Stomach (tissue), 9 donors: Measurements from ENCODE around the gene SIM2. TPM values are rescaled to one million over a fixed set of nuclear protein-coding genes. Genes with fewer than 3 reads are reported as not detected.

ENCODE experiments used
- DNase-seq, 2 donors: peaks; one replicate each; pipeline versions ENCODE4 v3.0.0 to v3.0.0-alpha.2; 2013 to 2019
- H3K27ac ChIP-seq, 5 donors: fragments of 200-600 bp in 4 of 5; sonication (generic) in 4 of 5; one replicate each; pipeline ENCODE4 v1.5.1; 2013 to 2019; ENCODE audit warnings: mild to moderate bottlenecking in 1 of 5, moderate library complexity in 1 of 5
- H3K27me3 ChIP-seq, 3 donors: fragments of 200-600 bp; sonication (generic); one replicate each; pipeline ENCODE4 v1.5.1; 2017 to 2019; ENCODE audit warnings: mixed run types in 1 of 3
- H3K36me3 ChIP-seq, 4 donors: fragments of 200-600 bp; sonication (generic); 1 replicate in 3 of 4; 2 replicates in 1 of 4; pipeline ENCODE4 v1.5.1; 2016 to 2019
- H3K4me1 ChIP-seq, 4 donors: fragments of 200-600 bp; sonication (generic); one replicate each; pipeline ENCODE4 v1.5.1; 2016 to 2019
- H3K4me3 ChIP-seq, 4 donors: fragments of 200-600 bp; sonication (generic) in 3 of 4; one replicate each; pipeline ENCODE4 v1.5.1; 2016 to 2019; ENCODE audit warnings: mild to moderate bottlenecking in 1 of 4
- H3K9me3 ChIP-seq, 4 donors: fragments of 200-600 bp; sonication (generic); one replicate each; pipeline ENCODE4 v1.5.1; 2016 to 2019
- CTCF ChIP-seq, 7 experiments: fragments of 450-650 bp in 4 of 7; fragments of 200-600 bp in 3 of 7; sonication (generic) in 3 of 7; IDR thresholded peaks; one replicate each; pipeline ENCODE4 v1.5.1; 2016 to 2019; ENCODE audit warnings: antibody characterized with exemption in 7 of 7, control low read depth in 2 of 7, mild to moderate bottlenecking in 1 of 7
- EP300 ChIP-seq: sonication (generic); formaldehyde crosslinking; IDR thresholded peaks from one replicate; pipeline ENCODE4 v1.6.1; 2017; ENCODE audit warnings: antibody characterized with exemption
- POLR2A ChIP-seq, 4 donors: fragments of 450-650 bp; IDR thresholded peaks; one replicate each; pipeline ENCODE4 v1.6.1; 2016; ENCODE audit warnings: antibody characterized with exemption in 4 of 4, control low read depth in 2 of 4, mild to moderate bottlenecking in 1 of 4, moderate library complexity in 1 of 4
- POLR2AphosphoS5 ChIP-seq, 3 donors: sonication (generic); formaldehyde crosslinking; IDR thresholded peaks; one replicate each; pipeline ENCODE4 v1.6.1; 2016; ENCODE audit warnings: antibody characterized with exemption in 3 of 3
- WGBS, 5 donors: extraction: QIAGEN DNeasy Blood & Tissue Kit in 3 of 5; methylation state at CpG; one replicate each; pipeline versions ENCODE4 v1.1.5 to v1.1.7; 2013 to 2018; 5-methylcytosine and 5-hydroxymethylcytosine counted together
- intact Hi-C: fragments of 100-400 bp; cut with DNase I; formaldehyde crosslinking; loops from one replicate; pipeline ENCODE4 v1.15.1; 2023; ENCODE audit warnings: low total_unique reads
- polyA plus RNA-seq, 3 donors: library from polyadenylated mRNA; stranded (reverse); fragments of 200-250 nt; gene quantifications; one replicate each; pipeline ENCODE4 v1.2.3, GENCODE V29; 2013
- total RNA-seq, 5 donors: library from RNA; depleted of rRNA; stranded (reverse); fragments of >200 nt; gene quantifications; one replicate each; pipeline versions ENCODE4 v1.1.0 to v1.2.3, GENCODE V29; 2014 to 2016
- donor health status: healthy with polysubstance abuse.
- donor health status: Bipolar disorder and iron deficiency.
- donor health status: healthy.

SIM2 gene
- total and polyA plus RNA-seq, 8 donors = 3.3 to 28.3 (median 14.0) TPM; not detected in 1

GRCh38 chr21:36732217-36732616 is 33.3 kb downstream of the SIM2 start:
- DNase-seq = no peak
- intact Hi-C loops = no loop called here
- Histone ChIP-seq H3K9me3 (no peaks in the 10 kb centered on the region), H3K4me1 (peaks cover 0 to 17% (median 7%) of the 10 kb centered on the region in 4 donors), H3K4me3 (no peak overlapping the region), H3K36me3 (peaks cover 0 to 57% (median 10%) of the 10 kb centered on the region in 4 donors), H3K27me3 (peaks cover 0 to 39% (median 0%) of the 10 kb centered on the region in 3 donors), H3K27ac (no peak overlapping the region)
- TF ChIP-seq EP300 (no peak), POLR2AphosphoS5 (IDR thresholded peaks at IDR 0.05) (no peak), POLR2A (IDR thresholded peaks at IDR 0.05) (no peak), CTCF (IDR thresholded peaks at IDR 0.05) (no peak)
- WGBS, 5 donors = 75 to 97% (median 81%) methylated on average over 11 to 14 of the region's 14 CpGs

GRCh38 chr21:36732761-36733160 is 33.8 kb downstream of the SIM2 start:
- intact Hi-C loops = no loop called here
- WGBS, 5 donors = 87 to 94% (median 91%) methylated on average over 7 of the region's 7 CpGs
- no peaks in the 10 kb centered on the region for H3K9me3 ChIP-seq

GRCh38 chr21:36733857-36734256 is 34.9 kb downstream of the SIM2 start:
- intact Hi-C loops = no loop called here
- WGBS, 5 donors = 83 to 94% (median 91%) methylated on average over 5 to 6 of the region's 6 CpGs
- Histone ChIP-seq H3K9me3 (no peaks in the 10 kb centered on the region), H3K27me3 (peaks cover 0 to 39% (median 0%) of the 10 kb centered on the region in 3 donors), H3K27ac (no peak overlapping the region), H3K36me3 (peaks cover 0 to 58% (median 10%) of the 10 kb centered on the region in 4 donors), H3K4me3 (no peak overlapping the region), H3K4me1 (peaks cover 0 to 15% (median 6%) of the 10 kb centered on the region in 4 donors)
- DNase-seq = peak in 1 of 2 donors; percentile 13
- TF ChIP-seq CTCF (IDR thresholded peaks at IDR 0.05) (no peak), POLR2AphosphoS5 (IDR thresholded peaks at IDR 0.05) (no peak)

More at GRCh38 chr21:36732761-36733160, 33.8 kb downstream of the SIM2 start:
- H3K4me3 ChIP-seq = no peak overlapping the region
- H3K4me1 ChIP-seq = peaks cover 0 to 15% (median 6%) of the 10 kb centered on the region in 4 donors
- DNase-seq = peak in 1 of 2 donors; percentile 17
- peaks cover 0 to 60% (median 10%) of the 10 kb centered on the region in 4 donors for H3K36me3 ChIP-seq
- TF ChIP-seq POLR2A (IDR thresholded peaks at IDR 0.05) = no peak
- no peak for TF ChIP-seq EP300
- TF ChIP-seq CTCF (IDR thresholded peaks at IDR 0.05) = no peak
- H3K27ac ChIP-seq = no peak overlapping the region
- H3K27me3 ChIP-seq = peaks cover 0 to 39% (median 0%) of the 10 kb centered on the region in 3 donors

GRCh38 chr21:36734367-36735200 is 35.7 kb downstream of the SIM2 start:
- peaks cover 0 to 36% (median 0%) of the 10 kb centered on the region in 3 donors for H3K27me3 ChIP-seq
- H3K36me3 ChIP-seq = peaks cover 0 to 56% (median 10%) of the 10 kb centered on the region in 4 donors
- DNase-seq = peak in 1 of 2 donors; percentile 14
- WGBS, 5 donors = 91 to 96% (median 92%) methylated on average over 9 of the region's 9 CpGs
- no peak for TF ChIP-seq CTCF (IDR thresholded peaks at IDR 0.05)
- TF ChIP-seq POLR2A (IDR thresholded peaks at IDR 0.05) = no peak
- TF ChIP-seq POLR2AphosphoS5 (IDR thresholded peaks at IDR 0.05) = no peak
- no peak for TF ChIP-seq EP300
- H3K4me1 ChIP-seq = peaks cover 0 to 9% (median 4%) of the 10 kb centered on the region in 4 donors
- H3K4me3 ChIP-seq = no peak overlapping the region
- intact Hi-C loops = no loop called here
- no peaks in the 10 kb centered on the region for H3K9me3 ChIP-seq
- H3K27ac ChIP-seq = no peak overlapping the region
